A673 (cell line): ENCODE measurements around the gene MAGI1.

Source experiments
- EZH2 ChIP-seq: fragments of 200-600 bp; sonication (generic); IDR thresholded peaks from 2 replicates; pipeline ENCODE4 v1.6.1; 2017; ENCODE audit warnings: borderline replicate concordance, low read depth, mild to moderate bottlenecking, mixed read lengths, antibody characterized with exemption, low read length; ENCODE audit not compliant: poor library complexity, severe bottlenecking
- TF ChIP-seq, protein P1 (sequence below): fragments of 300-800, 200-600 bp; sonication (generic); conservative IDR thresholded peaks from 2 replicates; pipeline ENCODE4 v1.5.1; 2017; ENCODE audit warnings: low read depth, mild to moderate bottlenecking, antibody characterized with exemption, low read length, moderate library complexity, mixed read lengths

DNA sequence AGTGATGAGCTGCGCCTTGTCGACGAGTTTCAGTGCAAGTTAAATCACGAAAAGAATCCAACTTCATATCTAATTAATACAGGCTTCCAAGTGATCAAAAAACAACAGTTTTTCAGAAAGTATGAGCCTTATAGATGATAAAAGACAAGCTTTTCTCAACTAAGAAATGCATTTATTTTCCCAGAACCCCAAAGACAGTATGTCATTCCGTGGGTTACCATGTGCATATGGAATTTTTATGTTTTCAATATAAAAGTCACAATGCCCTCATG is 442.8 kb downstream of the MAGI1 start:
- TF ChIP-seq, protein P1, sequence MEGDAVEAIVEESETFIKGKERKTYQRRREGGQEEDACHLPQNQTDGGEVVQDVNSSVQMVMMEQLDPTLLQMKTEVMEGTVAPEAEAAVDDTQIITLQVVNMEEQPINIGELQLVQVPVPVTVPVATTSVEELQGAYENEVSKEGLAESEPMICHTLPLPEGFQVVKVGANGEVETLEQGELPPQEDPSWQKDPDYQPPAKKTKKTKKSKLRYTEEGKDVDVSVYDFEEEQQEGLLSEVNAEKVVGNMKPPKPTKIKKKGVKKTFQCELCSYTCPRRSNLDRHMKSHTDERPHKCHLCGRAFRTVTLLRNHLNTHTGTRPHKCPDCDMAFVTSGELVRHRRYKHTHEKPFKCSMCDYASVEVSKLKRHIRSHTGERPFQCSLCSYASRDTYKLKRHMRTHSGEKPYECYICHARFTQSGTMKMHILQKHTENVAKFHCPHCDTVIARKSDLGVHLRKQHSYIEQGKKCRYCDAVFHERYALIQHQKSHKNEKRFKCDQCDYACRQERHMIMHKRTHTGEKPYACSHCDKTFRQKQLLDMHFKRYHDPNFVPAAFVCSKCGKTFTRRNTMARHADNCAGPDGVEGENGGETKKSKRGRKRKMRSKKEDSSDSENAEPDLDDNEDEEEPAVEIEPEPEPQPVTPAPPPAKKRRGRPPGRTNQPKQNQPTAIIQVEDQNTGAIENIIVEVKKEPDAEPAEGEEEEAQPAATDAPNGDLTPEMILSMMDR, result no peak
- TF ChIP-seq EZH2, result no peak
